Astrocyte (in vitro differentiated cells and primary cell): ENCODE data around the gene PDE8A. TPM values are rescaled to one million over a fixed set of nuclear protein-coding genes. Genes with fewer than 3 reads are reported as not detected.

ENCODE experiments used
- DNase-seq: peaks from one replicate; pipeline ENCODE4 v3.0.0-alpha.2; 2010; ENCODE audit warnings: low read depth
- FAIRE-seq: peaks from 2 replicates; lab custom pipeline; 2011; peaks lifted over from hg19 to GRCh38; lab: Jason Lieb, UNC
- H2AFZ ChIP-seq: 2 replicates; pipeline ENCODE4 v1.6.0; 2012; ENCODE audit warnings: low read depth, low read length, inconsistent platforms
- H3K27ac ChIP-seq: 2 replicates; pipeline ENCODE4 v1.5.1; 2011; ENCODE audit warnings: low read depth, low read length, inconsistent platforms
- H3K27me3 ChIP-seq: 2 replicates; pipeline ENCODE4 v1.6.0; 2011; ENCODE audit warnings: low read length, inconsistent platforms; ENCODE audit not compliant: insufficient read depth
- H3K36me3 ChIP-seq: 2 replicates; pipeline ENCODE4 v1.5.1; 2011; ENCODE audit warnings: low read length, inconsistent platforms; ENCODE audit not compliant: insufficient read depth
- H3K4me1 ChIP-seq: 2 replicates; pipeline ENCODE4 v1.5.1; 2011; ENCODE audit warnings: low read length, inconsistent platforms; ENCODE audit not compliant: insufficient read depth
- H3K4me2 ChIP-seq: 2 replicates; pipeline ENCODE4 v1.6.0; 2012; ENCODE audit warnings: low read length, inconsistent platforms
- H3K4me3 ChIP-seq: 2 replicates; pipeline ENCODE4 v1.5.1; 2011; ENCODE audit warnings: low read depth, mild to moderate bottlenecking, low read length, inconsistent platforms; ENCODE audit not compliant: insufficient read depth
- H3K79me2 ChIP-seq: 2 replicates; pipeline ENCODE4 v1.6.0; 2012; ENCODE audit warnings: mild to moderate bottlenecking, low read length, inconsistent platforms; ENCODE audit not compliant: insufficient read depth
- H3K9ac ChIP-seq: 2 replicates; pipeline ENCODE4 v1.6.0; 2012; ENCODE audit warnings: mild to moderate bottlenecking, low read length, inconsistent platforms
- H3K9me3 ChIP-seq: 2 replicates; pipeline ENCODE4 v1.5.1; 2012; ENCODE audit warnings: low read depth, mild to moderate bottlenecking, low read length, inconsistent platforms; ENCODE audit not compliant: insufficient read depth
- H4K20me1 ChIP-seq: 2 replicates; pipeline ENCODE4 v1.6.0; 2012; ENCODE audit warnings: low read length, inconsistent platforms; ENCODE audit not compliant: insufficient read depth
- H3K27ac Mint-ChIP-seq: one replicate; pipeline ENCODE4 v1.8.0; 2021; ENCODE audit warnings: mild to moderate bottlenecking, mixed read lengths; ENCODE audit not compliant: unreplicated experiment
- H3K27me3 Mint-ChIP-seq: one replicate; pipeline ENCODE4 v1.8.0; 2021; ENCODE audit warnings: low read depth, mixed read lengths; ENCODE audit not compliant: unreplicated experiment
- H3K36me3 Mint-ChIP-seq: one replicate; pipeline ENCODE4 v1.8.0; 2021; ENCODE audit warnings: low read depth, mixed read lengths; ENCODE audit not compliant: unreplicated experiment
- H3K4me1 Mint-ChIP-seq: one replicate; pipeline ENCODE4 v1.8.0; 2021; ENCODE audit warnings: low read depth, mixed read lengths; ENCODE audit not compliant: unreplicated experiment
- H3K4me3 Mint-ChIP-seq: one replicate; pipeline ENCODE4 v1.8.0; 2021; ENCODE audit warnings: mild to moderate bottlenecking, moderate library complexity, mixed read lengths; ENCODE audit not compliant: unreplicated experiment
- H3K9me3 Mint-ChIP-seq: one replicate; pipeline ENCODE4 v1.8.0; 2021; ENCODE audit warnings: mild to moderate bottlenecking, mixed read lengths; ENCODE audit not compliant: unreplicated experiment
- CTCF ChIP-seq: IDR thresholded peaks from 2 replicates; pipeline ENCODE4 v1.5.1; 2011; ENCODE audit warnings: low read depth, mild to moderate bottlenecking, inconsistent platforms, low read length, moderate library complexity; ENCODE audit not compliant: insufficient read depth
- EZH2 ChIP-seq: IDR thresholded peaks from 2 replicates; pipeline ENCODE4 v1.6.1; 2012; ENCODE audit warnings: mild to moderate bottlenecking, low read length, inconsistent platforms; ENCODE audit not compliant: insufficient read depth
- total RNA-seq: library from RNA; stranded (reverse); gene quantifications from 2 replicates; pipeline ENCODE4 v1.2.1, GENCODE V29; 2021

PDE8A gene
- total RNA-seq, 1 donor from 2014 or later = 18.0 TPM

GRCh38 chr15:85131915-85132314 lies 150.3 kb downstream of the PDE8A start:
- peaks cover 33% of the 10 kb centered on the region for H3K36me3 Mint-ChIP-seq
- Histone ChIP-seq H3K9ac (no peak overlapping the region), H3K9me3 (peaks cover 2% of the 10 kb centered on the region), H3K4me2 (no peak overlapping the region), H3K27me3 (no peaks in the 10 kb centered on the region), H2AFZ (no peak overlapping the region), H3K4me3 (no peak overlapping the region), H3K79me2 (no peaks in the 10 kb centered on the region), H4K20me1 (no peaks in the 10 kb centered on the region), H3K4me1 (no peaks in the 10 kb centered on the region), H3K27ac (no peak overlapping the region), H3K36me3 (peaks cover 6% of the 10 kb centered on the region)
- DNase-seq (no peak), FAIRE-seq (no peak)
- H3K4me3 Mint-ChIP-seq = no peak overlapping the region
- H3K27ac Mint-ChIP-seq = no peak overlapping the region
- TF ChIP-seq EZH2 (no peak), CTCF (no peak)
- no peaks in the 10 kb centered on the region for H3K4me1 Mint-ChIP-seq
- peaks cover 3% of the 10 kb centered on the region for H3K27me3 Mint-ChIP-seq
- H3K9me3 Mint-ChIP-seq = peaks cover 9% of the 10 kb centered on the region

GRCh38 chr15:85133709-85134108 lies 152.1 kb downstream of the PDE8A start:
- peaks cover 32% of the 10 kb centered on the region for H3K36me3 Mint-ChIP-seq
- peaks cover 9% of the 10 kb centered on the region for H3K9me3 Mint-ChIP-seq

More at GRCh38 chr15:85133709-85134108, 152.1 kb downstream of the PDE8A start:
- Histone ChIP-seq H3K4me1 (no peaks in the 10 kb centered on the region), H3K27me3 (no peaks in the 10 kb centered on the region), H4K20me1 (no peaks in the 10 kb centered on the region), H3K27ac (no peak overlapping the region), H3K9ac (no peak overlapping the region), H3K79me2 (no peaks in the 10 kb centered on the region), H2AFZ (no peak overlapping the region), H3K36me3 (peaks cover 10% of the 10 kb centered on the region), H3K4me2 (no peak overlapping the region), H3K4me3 (no peak overlapping the region), H3K9me3 (peaks cover 2% of the 10 kb centered on the region)
- DNase-seq (no peak), FAIRE-seq (no peak)
- Mint-ChIP-seq H3K27me3 (peaks cover 3% of the 10 kb centered on the region), H3K4me1 (no peaks in the 10 kb centered on the region), H3K4me3 (no peak overlapping the region), H3K27ac (no peak overlapping the region)
- TF ChIP-seq EZH2 (no peak), CTCF (no peak)
